Muscle of arm (tissue), 12 donors: ENCODE results near the gene CUL4B. TPM values are rescaled to one million over a fixed set of nuclear protein-coding genes. Genes with fewer than 3 reads are reported as not detected.
"Not testable (repeated sequence)": the region's sequence is repeated elsewhere in the genome, so short reads cannot be mapped to it uniquely, and the experiment has no call there.

Experiments
- DNase-seq: peaks from one replicate; pipeline ENCODE4 v3.0.0-alpha.2; 2013
- polyA plus RNA-seq, 12 donors: library from polyadenylated mRNA; unstranded; fragments of 120-200 nt; gene quantifications; one replicate each; pipeline ENCODE4 v1.2.1, GENCODE V29; 2013; ENCODE audit not compliant: insufficient read length in 12 of 12

The CUL4B gene
- polyA plus RNA-seq, 12 donors, result 24.8 to 114 (median 34.8) TPM

GRCh38 chrX:120536061-120536460 is 24.7 kb downstream of the CUL4B start:
- DNase-seq, result no peak

GRCh38 chrX:120534413-120535205 is 26.2 kb downstream of the CUL4B start:
- DNase-seq, result no peak

DNA sequence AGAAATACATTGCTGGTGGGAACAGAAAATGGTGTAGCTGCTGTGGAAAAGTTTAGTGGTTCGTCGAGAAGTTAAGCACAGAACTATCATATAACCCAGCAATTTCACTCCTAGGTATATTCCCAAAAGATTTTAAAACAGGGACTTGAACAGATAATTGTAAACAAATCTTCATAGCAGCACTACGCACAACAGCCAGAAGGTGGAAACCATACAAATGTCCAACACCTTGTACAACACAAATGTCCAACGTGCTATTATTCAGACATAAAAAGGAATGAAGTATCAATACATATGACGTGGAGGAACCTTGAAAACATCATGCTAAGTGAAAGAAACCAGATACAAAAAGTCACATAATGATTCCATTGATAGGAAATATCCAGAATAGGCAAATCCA is 37.9 kb downstream of the CUL4B start:
- DNase-seq, result no peak

- DNase-seq, result no peak
Measured at GRCh38 chrX:120517936-120518335, 42.8 kb downstream of the CUL4B start.

DNA sequence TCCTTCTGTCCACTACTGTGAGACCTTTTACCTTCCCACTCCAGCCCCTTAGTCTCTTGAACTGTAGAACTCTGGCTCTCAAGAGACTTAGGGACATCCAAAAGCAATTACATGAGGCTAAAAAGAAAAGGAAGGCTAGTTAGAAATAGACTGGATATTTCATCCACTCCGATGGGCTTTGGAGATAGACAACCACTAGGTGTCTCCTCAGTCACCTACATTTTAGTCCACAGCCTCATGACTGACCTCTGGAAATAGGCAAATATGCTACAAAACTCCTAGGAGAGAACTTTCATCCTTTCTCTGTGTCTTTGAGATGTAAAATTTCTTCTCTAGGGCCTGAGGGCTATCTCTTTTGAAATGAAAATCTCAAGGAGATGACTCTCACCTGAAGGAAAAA is 46.5 kb downstream of the CUL4B start:
- DNase-seq, result no peak

DNA sequence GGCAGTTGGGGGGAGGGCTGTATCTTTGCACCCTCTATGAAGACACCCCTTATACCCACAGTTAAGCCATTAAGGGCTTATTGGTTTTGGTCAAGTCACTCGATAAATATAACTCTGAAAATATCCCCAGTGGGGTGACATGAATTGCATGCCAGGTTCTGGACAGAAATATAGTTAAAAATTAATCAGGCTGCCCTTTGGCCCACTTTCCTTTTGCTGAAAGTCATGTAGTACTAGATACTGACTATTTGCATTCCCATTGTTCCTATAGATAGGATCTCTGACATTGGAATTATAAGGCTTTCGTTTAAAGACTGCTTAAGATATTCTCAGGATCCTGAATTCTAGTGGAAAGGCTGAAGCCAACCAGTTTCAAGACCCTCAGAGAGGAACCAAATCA is 48.1 kb downstream of the CUL4B start:
- DNase-seq, result no peak

- no peak for DNase-seq
Measured at GRCh38 chrX:120512222-120512621, 48.5 kb downstream of the CUL4B start.

DNA sequence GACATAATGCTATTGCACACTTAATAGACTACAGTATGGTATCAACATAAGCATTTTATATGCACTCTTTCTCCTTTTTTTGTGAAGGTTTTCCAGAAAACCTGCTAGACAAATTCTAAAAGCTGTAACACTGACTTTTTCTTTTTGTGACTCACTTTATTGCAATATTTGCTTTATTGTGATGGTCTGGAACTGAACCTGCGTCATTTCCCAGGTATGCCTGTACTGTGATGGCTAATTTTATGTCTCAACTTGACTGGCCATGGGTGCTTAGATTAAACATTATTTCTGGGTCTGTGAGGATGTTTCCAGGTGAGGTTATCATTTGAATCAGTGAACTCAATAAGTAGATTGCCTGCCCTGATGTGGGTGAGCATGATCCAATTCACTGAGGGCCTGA is 56.2 kb downstream of the CUL4B start:
- no peak for DNase-seq

- no peak for DNase-seq
Measured at GRCh38 chrX:120499301-120500072, 61.3 kb downstream of the CUL4B start.

- DNase-seq, result not testable (repeated sequence)
Measured at GRCh38 chrX:120490119-120490518, 70.6 kb downstream of the CUL4B start.

- DNase-seq, result no peak
Measured at GRCh38 chrX:120486786-120487185, 74.0 kb downstream of the CUL4B start.

DNA sequence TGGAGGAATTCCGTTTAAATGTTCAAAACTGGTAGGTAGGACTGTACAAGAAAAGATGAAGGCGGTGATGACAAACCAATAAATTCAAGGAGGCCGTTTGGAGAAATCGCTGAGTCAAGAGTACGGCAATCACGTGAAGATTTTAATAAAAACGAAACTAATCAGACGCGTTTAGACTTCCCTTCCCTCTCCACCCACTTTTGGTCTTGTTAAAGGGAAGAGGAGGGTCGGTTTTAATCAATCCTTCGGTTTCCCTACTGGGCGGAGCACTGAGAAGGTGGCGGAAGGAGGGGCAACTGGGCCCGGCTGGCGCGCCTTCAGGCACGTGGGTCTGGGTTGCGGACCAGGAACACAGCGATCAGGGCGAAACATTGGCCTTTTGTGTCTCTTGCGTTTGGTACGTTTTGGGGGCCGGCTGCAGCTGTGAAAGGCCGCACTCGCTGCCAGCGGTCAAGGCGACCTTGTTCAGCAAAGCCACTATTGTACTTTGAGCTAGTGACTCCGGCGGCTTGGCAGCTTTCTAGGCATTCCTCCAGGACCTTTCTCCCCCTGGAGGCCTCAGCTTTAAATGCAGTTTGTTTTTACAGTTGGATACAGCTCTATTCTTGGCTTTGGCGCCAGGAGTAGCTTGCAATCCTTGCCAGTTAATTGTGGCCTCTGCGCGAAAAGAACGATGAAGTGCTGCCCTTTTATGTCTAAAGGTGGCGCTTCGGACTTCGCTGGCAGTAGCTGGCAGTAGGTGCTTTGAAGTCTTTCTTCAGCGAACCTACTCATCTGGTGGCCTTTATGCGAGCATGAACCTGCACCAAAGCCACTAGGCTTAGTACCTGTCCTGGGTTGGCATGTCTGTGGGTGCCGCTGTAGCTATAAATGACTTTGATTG is 74.9 kb downstream of the CUL4B start:
- DNase-seq, result peak; percentile 69

GRCh38 chrX:120485315-120485637 is 75.5 kb downstream of the CUL4B start:
- DNase-seq, result no peak

DNA sequence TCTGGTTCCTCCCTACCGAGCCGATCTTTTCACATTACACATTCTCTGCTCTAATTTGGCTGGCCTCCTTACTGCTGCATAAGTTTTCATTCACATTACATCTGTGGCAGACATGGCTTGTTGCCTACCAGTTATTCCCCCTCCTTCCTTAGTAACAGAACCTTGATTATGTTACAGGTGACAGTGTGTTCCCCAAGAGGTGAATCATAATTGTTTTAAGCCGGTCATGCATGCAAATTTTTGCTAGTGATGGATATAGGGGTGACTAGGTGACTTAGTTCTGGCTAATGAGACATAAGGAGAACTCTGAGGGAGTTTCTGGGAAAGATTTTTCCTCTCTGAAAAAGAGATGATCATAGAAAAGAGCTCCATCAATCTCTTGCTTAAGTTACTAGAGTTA is 83.3 kb downstream of the CUL4B start:
- DNase-seq, result no peak

DNA sequence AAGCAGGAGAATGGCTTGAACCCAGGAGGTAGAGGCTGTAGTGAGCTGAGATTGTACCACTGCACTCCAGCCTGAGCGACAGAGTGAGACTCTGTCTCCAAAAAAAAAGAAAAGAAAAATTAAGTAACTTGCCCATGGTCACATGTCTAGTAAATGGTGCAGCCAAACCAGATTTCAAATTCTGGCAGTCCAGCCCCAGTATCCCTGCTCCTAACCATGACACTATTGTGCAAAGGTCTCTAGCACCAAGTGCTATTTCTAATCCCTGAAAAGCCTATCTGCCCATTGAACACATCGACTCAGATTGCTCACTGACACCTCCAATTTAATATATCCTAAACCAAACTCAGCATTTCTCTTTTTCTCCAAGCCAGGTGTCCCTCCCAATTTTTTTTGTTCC is 84.0 kb downstream of the CUL4B start:
- no peak for DNase-seq

DNA sequence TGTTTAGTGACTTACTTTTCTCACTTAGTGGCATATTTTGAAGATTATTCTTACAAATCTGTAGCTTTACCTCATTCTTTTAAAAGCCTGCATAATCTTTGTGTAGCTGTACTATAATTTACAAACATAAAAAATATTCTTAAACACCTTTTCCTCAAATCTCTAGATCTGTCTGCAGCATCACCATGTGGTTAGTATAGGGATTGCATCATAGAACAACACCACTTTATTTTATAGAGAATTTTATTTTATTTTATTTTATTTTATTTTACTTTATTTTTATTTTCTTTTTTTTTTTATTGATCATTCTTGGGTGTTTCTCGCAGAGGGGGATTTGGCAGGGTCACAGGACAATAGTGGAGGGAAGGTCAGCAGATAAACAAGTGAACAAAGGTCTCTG is 85.3 kb downstream of the CUL4B start:
- not testable (repeated sequence) for DNase-seq

Other genes with a start within 250 kb of the CUL4B start
- gene TMEM255A, start 249.5 kb downstream of the CUL4B start, polyA plus RNA-seq, result 10 to 100 TPM in 9 of 12 donors, 1 to 10 TPM in 2, not detected in 1; 6.7 to 22.3 (median 12.1) TPM
- 100 to 1,000 TPM in 11 of 12 donors, not detected in 1; 108 to 436 (median 313) TPM for gene ATP1B4, start 198.9 kb downstream of the CUL4B start, polyA plus RNA-seq
- 100 to 1,000 TPM in 10 of 12 donors, 10 to 100 TPM in 1, not detected in 1; 77.7 to 171 (median 147) TPM for gene LAMP2, start 91.7 kb downstream of the CUL4B start, polyA plus RNA-seq
- 10 to 100 TPM in 11 of 12 donors, not detected in 1; 30.0 to 54.1 (median 44.8) TPM for gene MCTS1, start 43.1 kb upstream of the CUL4B start, polyA plus RNA-seq
- gene C1GALT1C1, start 69.1 kb upstream of the CUL4B start, polyA plus RNA-seq, result 10 to 100 TPM in 11 of 12 donors, not detected in 1; 12.1 to 27.7 (median 17.4) TPM